GM13977 (cell line): ENCODE results near the gene MAN2B2.

Source experiments
- DNase-seq: peaks from one replicate; pipeline ENCODE4 v3.0.0; 2012; ENCODE audit warnings: low spot score
- CTCF ChIP-seq: IDR thresholded peaks from 2 replicates; pipeline ENCODE4 v1.5.1; 2012; ENCODE audit warnings: mild to moderate bottlenecking, control low read depth; ENCODE audit not compliant: insufficient read depth; ENCODE audit errors: extremely low read depth, missing control alignments
- in situ Hi-C: fragments of 300-500 bp; cut with MboI; formaldehyde crosslinking; loops from one replicate; pipeline ENCODE4 v1.12.0; 2022; ENCODE audit warnings: low sequenced_read_pairs, low pct_unique_long_range_greater_than_20kb, mixed read lengths, inconsistent platforms; ENCODE audit not compliant: unreplicated experiment

MAN2B2 gene

GRCh38 chr4:6606465-6607235 lies 31.7 kb downstream of the MAN2B2 start:
- in situ Hi-C loops = no loop called here
- TF ChIP-seq CTCF = no peak
- no peak for DNase-seq

- TF ChIP-seq CTCF = no peak
- DNase-seq = no peak
- in situ Hi-C loops = no loop called here
Observed at GRCh38 chr4:6607368-6608055, 32.5 kb downstream of the MAN2B2 start.

- TF ChIP-seq CTCF = no peak
- in situ Hi-C loops = no loop called here
- DNase-seq = no peak
Observed at GRCh38 chr4:6608758-6609414, 33.9 kb downstream of the MAN2B2 start.

- TF ChIP-seq CTCF = no peak
- no peak for DNase-seq
- in situ Hi-C loops = no loop called here
Observed at GRCh38 chr4:6609415-6610079, 34.6 kb downstream of the MAN2B2 start.

- in situ Hi-C loops = no loop called here
- no peak for TF ChIP-seq CTCF
- no peak for DNase-seq
Observed at GRCh38 chr4:6610856-6611430, 36.0 kb downstream of the MAN2B2 start.
